Pons (tissue), 1 donor: ENCODE results near the gene STRIP2.
"Not testable (repeated sequence)": the region's sequence is repeated elsewhere in the genome, so short reads cannot be mapped to it uniquely, and the experiment has no call there.

Experiments
- DNase-seq: peaks from one replicate; pipeline ENCODE4 v3.0.0-alpha.2; 2016; ENCODE audit warnings: low spot score

Gene STRIP2

DNA sequence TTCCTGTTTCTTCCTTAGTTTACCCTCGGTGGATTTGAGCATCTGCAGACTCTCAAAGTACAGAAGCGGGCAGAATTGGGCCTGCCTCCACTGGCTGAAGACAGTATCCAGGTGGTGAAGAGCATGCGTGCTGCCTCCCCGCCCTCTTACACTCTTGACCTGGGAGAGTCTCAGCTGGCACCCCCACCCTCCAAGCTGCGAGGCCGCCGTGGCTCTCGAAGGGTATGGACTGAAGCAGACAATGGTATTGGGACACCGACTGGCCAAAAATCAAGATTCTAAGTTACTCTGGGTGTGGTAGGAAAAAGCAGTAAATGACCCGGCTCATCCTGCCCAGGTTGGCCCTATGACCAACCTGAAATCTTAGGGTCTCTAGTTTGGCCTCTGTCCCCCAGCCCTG is 22.2 kb downstream of the STRIP2 start:
- DNase-seq = no peak

DNA sequence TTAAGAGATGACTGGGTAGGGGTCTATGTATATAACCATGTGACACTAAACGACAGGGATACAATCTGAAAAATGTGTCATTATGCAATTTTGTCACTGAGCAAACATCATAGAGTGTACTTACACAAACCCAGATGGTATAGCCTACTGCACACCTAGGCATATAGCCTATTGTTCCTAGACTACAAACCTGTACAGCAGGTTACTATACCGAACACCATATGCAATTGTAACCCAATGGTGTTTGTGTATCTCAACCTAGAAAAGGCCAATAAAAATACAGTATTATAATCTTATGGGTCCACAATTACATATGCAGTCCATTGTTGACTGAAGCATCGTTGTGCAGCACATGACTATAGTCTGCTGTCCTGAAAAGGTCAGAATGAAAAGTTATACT is 22.9 kb downstream of the STRIP2 start:
- no peak for DNase-seq

DNA sequence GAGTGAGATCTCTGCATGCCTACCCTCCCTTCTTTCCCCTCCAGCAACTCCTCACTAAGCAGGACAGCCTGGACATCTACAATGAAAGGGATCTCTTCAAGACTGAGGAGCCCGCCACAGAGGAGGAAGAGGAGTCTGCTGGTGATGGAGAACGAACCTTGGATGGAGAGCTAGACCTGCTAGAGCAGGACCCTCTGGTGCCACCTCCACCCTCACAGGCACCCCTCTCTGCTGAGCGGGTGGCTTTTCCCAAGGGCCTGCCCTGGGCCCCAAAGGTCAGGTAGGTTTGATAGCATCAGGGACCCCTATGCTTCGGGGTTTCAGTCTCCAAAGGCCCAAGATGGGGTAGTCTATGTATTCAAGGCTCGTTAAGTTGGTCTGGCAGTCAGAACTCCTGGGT is 23.9 kb downstream of the STRIP2 start:
- DNase-seq = no peak

DNA sequence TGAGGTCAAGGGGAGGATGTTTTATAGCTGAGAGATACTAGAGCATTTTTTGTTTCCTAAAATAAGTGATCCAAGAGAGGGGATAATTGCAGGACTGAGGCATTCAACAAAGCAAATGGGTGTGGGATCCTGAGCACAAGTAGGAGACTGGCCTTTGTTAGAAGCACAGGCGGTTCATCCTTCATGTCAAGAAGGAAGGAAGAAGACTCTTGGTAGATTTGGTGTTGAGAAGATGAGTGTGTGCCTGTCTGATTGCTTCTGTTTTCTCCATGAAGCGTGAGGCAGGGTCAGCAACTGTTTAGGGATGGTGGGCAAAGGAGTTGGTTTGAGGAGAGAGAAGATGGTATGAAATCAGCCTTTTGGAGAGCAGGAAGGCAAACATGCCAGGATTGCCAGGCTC is 27.6 kb downstream of the STRIP2 start:
- DNase-seq = no peak

DNA sequence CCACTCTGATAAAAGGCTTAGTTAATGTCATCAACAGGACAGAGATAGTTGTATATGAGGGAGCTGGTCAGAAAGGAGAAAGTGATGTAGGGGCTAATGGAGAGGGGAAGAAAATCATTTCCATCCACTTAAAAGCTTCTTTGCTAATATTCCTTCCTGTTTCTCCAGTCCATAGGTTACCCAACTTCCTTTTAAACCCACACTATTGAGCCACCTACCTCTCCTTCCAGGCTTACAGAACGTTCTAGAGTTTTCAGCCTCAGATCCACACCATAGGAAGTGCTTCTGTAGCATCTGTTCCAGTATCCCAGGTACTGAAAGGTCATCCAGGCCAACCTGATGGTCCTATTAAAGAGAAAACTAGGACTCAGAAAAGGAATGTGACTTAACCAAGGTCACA is 28.2 kb downstream of the STRIP2 start:
- no peak for DNase-seq

DNA sequence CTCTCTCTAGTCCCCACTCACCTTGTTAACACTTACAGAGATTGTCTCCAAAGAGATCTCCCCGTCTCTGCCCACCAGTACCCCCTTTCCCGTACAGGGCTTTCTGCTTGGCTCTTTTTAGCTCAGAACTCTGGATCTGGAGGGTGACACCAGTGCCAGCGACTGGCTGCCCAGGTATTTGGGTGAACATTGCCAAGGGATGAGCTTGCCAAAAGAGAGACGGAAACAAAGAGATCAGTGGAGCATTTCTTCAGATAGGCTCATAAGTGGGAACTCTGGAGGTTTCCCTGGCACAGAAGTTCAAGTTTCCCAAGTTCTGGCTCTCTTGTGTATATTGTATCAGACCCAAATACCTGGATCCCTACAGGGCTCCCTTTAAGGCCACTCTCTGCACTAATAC is 30.0 kb downstream of the STRIP2 start:
- DNase-seq = no peak

DNA sequence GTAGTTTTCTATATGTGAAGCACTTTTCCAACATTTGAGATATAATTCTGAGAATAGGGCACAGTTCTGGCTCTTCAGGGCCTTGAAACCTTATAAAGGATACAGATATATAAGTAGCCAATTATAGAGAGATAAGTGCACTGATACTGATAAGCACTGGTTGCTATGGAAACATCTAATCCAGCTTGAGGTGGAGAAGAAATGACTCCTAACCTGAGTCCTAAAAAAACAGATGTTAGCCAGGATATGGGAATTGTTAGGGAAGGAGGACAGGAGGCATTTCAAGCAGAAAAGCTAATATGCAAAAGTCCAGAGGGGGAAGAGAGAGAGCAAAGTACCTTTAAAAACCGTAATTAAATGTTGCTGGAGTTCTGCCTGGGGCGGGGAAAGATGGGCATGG is 30.8 kb downstream of the STRIP2 start:
- no peak for DNase-seq

DNA sequence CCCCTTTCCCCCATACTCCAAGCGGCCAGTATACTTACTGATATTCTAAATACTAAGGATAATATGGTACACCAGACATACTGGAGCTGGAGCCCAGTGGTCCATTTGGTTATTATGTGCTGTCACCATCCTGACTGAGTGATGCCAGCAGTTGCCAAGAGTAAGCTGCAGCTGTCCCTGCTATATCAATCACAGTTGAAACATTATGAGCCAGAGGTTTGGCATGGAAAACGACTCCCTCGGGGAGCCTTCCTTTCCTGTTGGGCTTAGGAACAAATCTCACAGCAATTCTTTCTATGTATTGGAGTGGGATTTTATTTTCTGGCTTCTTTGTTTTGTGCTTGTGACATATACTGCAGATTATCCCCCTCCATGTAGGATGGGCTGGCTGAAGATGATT is 32.6 kb downstream of the STRIP2 start:
- no peak for DNase-seq

DNA sequence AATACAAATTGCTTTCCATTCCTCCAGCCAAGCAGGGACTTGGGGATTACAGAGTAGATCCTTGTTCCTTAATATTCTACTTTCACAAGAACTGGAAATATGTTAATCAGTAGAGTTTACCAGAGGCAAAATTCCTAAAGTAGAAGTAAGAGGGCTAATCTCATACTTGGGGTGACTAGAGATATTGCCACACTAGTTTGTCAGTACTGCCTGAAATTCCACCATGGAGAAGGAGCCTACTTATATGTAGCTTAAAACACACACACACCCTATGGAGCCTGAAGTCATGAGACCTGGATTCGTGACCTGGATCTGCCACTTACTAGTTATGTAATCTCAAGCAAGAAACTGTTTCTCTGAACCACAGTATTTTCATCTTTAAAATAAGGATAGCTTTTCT is 33.9 kb downstream of the STRIP2 start:
- no peak for DNase-seq

DNA sequence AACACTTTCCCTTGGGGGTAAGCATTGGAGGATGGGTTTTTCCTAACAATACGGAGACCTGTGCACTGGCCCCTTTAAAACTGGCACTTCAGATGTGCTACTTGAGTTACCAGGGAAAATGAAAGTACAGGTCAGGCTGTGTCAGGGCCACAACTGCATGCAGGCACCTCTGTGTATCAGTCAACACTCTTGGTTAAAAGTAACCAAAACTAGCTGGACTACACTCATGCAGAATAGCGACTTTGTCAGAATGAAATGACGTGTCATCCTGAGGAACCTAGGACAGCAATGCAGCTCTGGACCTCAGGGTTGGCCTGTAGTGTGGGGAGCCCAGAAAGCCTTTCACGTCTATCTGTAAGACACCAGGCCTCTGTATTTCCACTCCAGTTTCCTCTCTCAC is 34.3 kb downstream of the STRIP2 start:
- no peak for DNase-seq

DNA sequence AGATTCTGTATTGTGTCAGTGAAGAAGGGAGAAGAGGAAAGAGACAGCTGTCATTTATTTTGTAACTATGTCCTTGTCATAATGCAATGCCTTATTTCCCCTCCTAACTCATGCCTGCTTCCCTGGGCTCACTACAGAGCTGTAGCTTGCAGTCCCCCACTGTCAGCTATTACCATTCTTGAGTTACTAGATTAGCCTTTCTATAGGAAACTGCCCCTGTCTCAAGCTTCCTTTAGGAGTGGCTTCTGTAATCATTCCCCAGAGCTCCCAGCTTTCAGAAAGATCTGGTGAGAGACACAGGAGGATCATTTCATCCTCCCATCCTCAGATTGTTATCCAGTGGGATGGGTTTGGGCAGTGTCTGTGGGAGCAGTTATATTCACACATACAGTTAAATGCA is 35.7 kb downstream of the STRIP2 start:
- DNase-seq = no peak

DNA sequence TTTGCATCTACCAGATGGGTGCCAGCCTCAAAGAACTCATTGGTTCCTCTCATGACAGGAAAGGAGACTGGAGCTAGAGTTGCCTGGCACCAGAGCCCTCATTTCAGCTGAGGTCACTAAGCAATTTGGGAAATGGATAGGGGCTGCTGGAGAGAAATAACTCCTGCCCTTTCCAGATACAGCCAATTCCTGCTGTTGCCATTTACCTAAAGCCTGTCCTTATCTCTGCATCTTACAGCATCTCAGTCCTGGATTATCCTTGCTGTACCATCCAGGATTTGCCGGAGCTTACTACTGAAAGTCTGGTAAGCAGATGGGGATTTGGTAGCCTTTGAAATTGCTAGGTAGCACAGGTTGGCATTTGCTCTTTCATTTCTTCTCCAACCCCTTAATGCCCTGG is 36.2 kb downstream of the STRIP2 start:
- DNase-seq = no peak

DNA sequence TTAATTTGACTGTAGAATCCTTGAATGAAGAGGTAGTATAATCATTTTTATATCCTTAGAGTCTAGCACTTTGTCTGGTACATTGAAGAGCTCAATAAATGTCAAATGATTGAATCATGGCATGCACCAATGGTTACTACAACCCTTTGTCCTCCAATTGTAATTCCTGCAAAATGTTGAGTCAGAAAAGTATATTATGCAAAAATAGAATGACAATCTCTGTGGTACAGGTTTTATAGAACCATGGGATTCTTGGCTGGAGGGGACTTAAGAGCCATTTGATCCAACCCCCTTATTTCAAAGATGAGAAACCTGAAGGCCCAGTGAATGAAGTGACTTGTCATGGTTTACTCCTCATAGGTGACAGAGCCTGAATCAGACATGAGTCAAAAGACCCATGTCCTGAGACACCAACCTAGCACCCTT is 37.2 kb downstream of the STRIP2 start:
- no peak for DNase-seq

DNA sequence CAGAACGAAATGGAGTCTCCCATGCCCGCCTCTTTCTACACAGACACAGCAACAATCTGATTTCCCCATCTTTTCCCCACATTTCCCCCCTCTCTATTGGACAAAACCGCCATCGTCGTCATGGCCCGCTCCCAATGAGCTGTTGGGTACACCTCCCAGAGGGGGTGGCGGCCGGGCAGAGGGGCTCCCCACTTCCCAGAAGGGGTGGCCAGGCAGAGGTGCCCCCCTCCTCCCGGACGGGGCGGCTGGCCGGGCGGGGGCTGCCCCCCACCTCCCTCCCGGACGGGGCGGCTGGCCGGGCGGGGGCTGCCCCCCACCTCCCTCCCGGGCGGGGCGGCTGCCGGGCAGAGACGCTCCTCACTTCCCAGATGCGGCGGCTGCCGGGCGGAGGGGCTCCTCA is 41.7 kb downstream of the STRIP2 start:
- not testable (repeated sequence) for DNase-seq

DNA sequence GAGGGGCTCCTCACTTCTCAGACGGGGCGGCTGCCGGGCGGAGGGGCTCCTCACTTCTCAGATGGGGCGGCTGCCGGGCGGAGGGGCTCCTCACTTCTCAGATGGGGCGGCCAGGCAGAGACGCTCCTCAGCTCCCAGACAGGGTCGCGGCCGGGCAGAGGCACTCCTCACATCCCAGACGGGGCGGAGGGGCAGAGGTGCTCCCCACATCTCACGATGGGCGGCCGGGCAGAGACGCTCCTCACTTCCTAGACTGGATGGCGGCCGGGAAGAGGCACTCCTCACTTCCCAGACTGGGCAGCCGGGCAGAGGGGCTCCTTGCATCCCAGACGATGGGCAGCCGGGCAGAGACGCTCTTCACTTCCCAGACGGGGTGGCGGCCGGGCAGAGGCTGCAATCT is 42.2 kb downstream of the STRIP2 start:
- not testable (repeated sequence) for DNase-seq

DNA sequence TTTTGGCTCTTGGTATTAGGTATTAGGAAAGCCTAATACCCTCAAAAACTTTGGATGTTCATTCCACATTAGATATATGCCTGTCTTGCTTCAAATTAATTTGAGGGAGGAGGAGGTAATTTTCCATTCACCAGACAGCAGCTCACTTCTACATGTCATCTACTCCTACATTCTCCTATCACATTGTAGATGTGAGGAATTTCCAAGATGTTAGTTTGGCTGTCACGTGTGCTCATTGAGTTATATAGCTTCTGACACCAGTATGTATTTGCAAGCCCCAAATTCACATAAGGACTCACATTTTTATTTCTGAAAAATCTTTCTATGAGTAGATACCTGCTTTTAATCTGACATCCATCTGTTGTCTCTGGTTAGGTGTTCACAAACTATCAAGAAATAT is 45.6 kb downstream of the STRIP2 start:
- DNase-seq = no peak

DNA sequence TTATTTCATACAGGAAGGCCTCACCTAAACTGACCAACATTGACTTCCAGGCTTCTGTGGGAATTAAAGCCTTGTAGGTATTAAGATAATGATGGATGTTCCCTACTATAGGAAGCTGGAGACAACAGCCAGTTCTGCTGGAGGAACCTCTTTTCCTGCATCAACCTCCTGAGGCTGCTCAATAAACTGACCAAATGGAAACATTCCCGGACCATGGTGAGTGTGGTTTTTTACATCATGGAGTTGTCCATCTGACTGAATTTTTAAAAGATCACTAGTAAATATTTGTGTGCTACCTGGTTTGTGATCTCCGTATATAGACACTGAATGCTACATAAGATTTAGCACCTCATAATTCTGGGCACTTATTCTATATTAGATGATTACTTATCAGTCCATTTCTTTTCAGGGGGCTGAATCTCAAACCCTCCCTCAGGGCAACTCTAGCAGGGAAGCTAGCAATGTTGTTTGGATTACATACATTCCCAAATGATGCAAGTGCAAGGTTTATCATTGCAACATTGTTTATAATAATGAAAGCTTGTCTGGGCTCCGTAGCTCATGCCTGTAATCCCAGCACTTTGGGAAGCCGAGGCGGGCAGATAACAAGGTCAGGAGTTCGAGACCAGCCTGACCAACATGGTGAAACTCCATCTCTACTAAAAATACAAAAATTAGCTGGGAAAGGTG is 46.6 kb downstream of the STRIP2 start:
- no peak for DNase-seq

DNA sequence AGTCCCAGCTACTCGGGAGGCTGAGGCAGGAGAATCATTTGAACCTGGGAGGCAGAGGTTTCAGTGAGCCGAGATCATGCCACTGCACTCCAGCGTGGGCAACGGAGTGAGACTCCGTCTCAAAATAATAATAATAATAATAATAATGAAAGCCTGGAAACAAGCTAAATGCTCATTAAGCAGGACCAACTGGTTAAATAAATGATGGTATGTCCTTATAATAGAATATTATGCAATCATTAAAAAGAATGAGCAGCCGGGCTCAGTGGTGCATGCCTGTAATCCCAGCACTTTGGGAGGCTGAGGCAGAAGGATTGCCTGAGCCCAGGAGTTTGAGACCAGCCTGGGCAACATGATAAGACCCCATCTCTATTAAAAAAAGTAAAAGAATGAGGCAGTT is 47.1 kb downstream of the STRIP2 start:
- not testable (repeated sequence) for DNase-seq

DNA sequence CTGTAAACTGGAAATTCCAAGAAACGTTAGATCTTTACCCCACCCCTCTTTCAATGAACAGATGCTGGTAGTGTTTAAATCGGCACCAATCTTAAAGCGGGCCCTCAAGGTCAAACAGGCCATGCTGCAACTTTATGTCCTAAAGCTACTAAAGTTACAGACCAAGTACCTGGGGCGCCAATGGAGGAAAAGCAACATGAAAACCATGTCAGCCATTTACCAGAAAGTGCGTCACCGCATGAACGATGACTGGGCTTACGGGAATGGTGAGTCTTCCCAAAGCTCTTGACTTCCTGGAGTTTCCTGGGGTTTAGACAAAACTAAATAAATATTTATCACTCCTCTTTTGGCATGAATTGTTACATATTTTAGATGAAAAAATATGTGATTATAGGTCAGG is 48.5 kb downstream of the STRIP2 start:
- no peak for DNase-seq

DNA sequence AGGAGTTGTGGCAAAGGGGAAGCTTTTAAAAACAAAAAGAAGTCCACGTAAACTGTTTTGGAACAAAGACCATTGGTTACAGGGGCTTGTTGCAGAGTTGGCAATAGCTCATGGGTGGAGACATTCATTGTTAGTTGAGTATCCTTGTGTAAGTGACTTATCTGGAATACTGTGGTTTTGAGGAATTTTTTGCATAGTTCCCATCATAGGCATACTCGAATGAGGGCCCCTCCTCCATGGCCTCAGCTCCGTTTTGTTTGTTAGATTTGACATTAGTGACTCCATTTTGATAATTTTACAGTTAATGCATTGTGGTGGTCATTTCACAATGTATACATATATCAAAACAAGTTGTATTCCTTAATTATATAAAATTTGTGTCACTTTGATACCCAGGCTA is 55.3 kb downstream of the STRIP2 start:
- no peak for DNase-seq

DNA sequence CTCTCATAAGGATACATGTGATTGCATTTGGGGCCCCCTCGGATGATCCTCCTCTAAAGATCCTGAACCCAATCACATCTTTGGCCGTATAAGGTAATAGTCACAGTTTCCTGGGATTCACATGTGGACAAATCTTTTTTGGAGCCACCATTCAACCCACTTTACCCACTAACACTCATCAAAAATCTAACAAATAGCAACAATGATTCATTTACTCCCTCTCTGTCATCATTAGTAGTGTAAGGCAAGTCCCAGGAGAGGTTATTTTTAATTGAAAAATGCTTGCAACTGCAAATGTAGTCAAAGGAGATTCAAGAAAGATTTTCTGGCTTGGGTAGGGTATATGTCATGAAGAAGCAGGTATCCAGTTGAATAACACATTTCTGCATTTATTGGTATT is 58.2 kb downstream of the STRIP2 start:
- DNase-seq = no peak

DNA sequence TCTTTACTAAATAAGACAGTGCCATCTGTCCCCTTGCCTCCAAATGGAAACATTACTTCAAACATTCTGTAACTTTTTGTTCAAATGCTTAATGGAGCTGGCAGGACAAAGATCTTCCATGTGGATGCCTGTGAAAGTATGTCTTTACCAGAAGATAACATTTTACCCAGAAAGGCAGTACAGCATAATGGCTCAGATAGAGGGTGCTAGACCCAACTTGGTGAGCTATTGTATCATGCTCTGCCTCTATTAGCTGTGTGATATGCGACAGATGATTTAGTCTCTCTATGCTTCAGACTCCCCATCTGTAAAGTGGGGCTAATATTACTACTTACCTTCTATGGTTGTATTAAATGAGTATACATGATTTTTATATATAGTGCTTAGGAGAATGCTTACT is 59.3 kb downstream of the STRIP2 start:
- DNase-seq = no peak

DNA sequence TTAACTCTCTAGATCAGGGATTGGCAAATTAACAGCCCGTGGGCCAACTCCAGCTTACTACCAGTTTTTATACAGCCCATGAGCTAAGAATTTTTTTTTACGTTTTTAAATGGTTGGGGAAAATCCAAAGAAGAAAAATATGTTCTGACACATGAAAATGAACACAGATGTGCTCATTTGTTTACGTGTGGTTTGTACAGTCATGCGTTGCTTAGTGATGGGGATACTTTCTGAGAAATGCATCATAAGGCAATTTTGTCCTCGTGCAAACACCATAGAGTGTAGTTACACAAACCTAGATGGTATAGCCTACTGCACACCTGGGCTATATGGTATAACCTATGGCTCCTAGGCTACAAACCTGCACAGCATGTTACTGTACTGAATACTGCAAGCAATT is 59.8 kb downstream of the STRIP2 start:
- no peak for DNase-seq

DNA sequence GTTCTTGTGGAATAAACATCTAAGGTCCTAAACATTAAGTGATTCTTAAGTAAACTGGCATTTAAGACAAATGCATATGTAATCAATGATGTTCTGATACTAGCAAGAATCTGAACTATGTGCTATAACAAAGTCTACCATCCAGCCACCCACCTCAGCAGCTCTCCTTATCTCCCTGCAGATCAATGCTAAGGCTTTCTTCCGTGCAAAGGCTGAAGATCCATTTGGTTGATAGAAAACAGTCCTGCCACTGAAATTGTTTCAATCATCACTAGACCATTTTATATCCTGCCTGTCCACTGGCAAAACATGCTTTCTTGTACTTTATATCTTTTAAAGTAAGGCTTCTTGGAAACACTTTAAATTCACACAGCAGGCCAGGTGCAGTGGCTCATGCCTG is 61.8 kb downstream of the STRIP2 start:
- no peak for DNase-seq

DNA sequence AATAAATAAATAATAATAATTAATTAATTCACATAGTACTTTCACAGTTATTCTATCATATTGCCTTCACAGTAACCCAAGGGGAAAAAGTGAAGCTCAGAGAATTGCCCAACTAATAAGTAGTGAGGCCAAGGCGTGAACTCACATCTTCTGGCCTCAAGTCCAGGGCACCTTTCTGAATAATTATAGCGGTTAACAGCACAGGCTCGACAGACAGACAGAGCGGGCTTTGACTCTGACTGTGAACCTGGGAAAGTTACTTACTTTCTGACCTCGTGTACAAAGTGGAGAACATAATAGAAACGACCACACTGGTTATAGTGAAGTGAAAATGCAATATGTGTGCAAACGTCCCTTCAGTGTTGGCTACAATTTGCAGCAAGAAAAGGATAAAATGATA is 62.4 kb downstream of the STRIP2 start:
- no peak for DNase-seq
